ENCODE results near the gene ALDH1L1. TPM values are rescaled to one million over a fixed set of nuclear protein-coding genes. Genes with fewer than 3 reads are reported as not detected.

Gene ALDH1L1
- polyA plus RNA-seq, 3 donors = not detected

DNA sequence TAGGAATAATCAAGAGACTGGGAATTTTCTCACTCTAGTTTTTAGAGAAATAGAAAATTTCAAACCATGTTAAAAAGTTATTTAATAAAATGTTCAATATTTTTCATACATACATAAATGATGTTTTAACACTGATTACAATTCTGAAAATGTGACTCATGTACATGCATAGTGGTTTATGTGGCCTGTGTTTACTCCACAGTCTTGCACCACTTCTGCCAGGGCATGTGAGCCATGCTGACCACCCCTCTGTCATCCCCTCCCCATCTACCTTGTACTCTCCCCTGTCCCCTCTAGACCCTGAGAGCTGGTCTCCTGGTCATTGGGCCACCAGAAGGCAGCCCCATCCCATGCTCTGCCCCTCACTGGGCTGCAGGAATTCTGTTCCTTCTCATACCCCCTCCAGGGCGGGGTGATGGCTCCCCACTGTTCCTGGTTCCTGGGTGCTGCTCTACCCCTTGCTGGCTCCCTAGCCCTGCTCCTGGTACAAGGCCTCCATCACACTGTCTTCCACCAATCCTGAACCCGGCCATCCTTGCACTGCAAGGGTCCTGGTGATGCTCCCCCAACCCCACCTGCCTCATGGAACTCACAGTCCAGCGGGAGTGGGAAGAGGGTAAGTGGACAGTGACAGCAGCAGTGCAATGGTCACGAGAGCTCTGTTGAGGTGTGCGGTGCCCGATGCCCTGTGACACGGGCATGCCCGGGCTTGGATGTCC, 72.3 kb downstream of the ALDH1L1 start:
- no peak overlapping the region for H3K4me2 ChIP-seq (replicated peaks; ENCODE audit: extremely low read depth, low read length, poor library complexity, severe bottlenecking)
- H3K4me3 Mint-ChIP-seq = no peak overlapping the region
- H3K27me3 Mint-ChIP-seq (ENCODE audit: low read depth in 3 of 3) = peaks cover 0 to 9% (median 4%) of the 10 kb centered on the region in 3 donors

DNA sequence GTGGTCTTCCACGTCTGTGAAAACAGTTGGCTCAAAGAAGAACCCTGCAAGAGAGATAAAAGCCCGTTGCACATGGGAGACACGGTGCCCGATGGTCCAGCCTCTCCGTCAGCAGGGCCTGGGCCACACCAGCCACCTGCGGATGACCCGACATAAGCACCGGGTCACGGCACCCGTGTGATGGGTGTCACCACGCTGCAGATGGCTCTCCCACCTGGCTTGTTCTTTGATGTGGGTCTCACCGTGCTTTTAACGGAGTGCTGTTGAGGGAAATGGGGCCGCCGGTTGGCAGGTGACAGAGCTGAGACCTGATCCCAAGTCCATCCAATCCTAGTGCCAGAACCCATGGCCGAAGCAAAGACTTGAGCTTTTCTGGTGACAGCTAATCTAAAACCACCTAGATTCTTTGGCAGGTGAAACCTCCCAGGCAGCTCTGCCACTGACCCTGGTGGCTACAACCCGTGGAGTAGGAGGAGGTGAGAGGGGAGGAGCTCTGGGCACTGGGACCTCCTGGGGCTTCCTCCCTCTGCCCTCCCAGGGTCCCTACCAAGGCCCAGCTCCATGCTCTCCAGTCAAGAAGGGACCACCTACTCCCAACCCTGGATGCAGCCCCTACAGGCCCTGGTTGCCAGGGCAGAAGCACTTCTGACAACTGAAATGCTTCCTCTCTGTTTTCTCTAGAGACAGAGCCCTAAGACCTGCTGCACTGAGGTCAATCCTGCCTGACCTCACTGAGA, 73.0 kb downstream of the ALDH1L1 start:
- no peaks in the 10 kb centered on the region for H3K79me2 ChIP-seq (ENCODE audit: insufficient read depth, low read length)
- H2AFZ ChIP-seq (ENCODE audit: insufficient read depth, low read depth, low read length, poor library complexity, severe bottlenecking) = no peak overlapping the region
- no peaks in the 10 kb centered on the region for H3K36me3 ChIP-seq (replicated peaks in 1 of 2; ENCODE audit: control insufficient read depth in 1 of 2, insufficient read depth in 2 of 2, low read length in 2 of 2)
- DNase-seq = no peak
- H3K27ac Mint-ChIP-seq = no peak overlapping the region
- no peaks in the 10 kb centered on the region for H4K20me1 ChIP-seq (ENCODE audit: insufficient read depth, low read length)
- no peak overlapping the region for H3K4me3 Mint-ChIP-seq
- no peaks in the 10 kb centered on the region for H3K9me3 Mint-ChIP-seq
- H3K4me2 ChIP-seq (replicated peaks; ENCODE audit: extremely low read depth, low read length, poor library complexity, severe bottlenecking) = no peak overlapping the region
- H3K27me3 Mint-ChIP-seq (ENCODE audit: low read depth in 3 of 3) = peaks cover 0 to 8% (median 7%) of the 10 kb centered on the region in 3 donors
- H3K4me1 ChIP-seq (ENCODE audit: control insufficient read depth in 1 of 2, insufficient read depth in 2 of 2, low read length in 2 of 2) = no peaks in the 10 kb centered on the region
- intact Hi-C loops (cut with micrococcal nuclease) = no loop called here
- no peaks in the 10 kb centered on the region for H3K9me3 ChIP-seq (replicated peaks in 1 of 2; ENCODE audit: control insufficient read depth in 1 of 2, insufficient read depth in 1 of 2, low read length in 2 of 2)
- H3K9ac ChIP-seq (ENCODE audit: insufficient read depth, low read length, poor library complexity, severe bottlenecking) = peak overlapping the region; percentile 21
- no peaks in the 10 kb centered on the region for H3K27me3 ChIP-seq (ENCODE audit: control insufficient read depth in 2 of 2, insufficient read depth in 2 of 2, low read length in 2 of 2)
- no peaks in the 10 kb centered on the region for H3K36me3 Mint-ChIP-seq
- no peak overlapping the region for H3K4me3 ChIP-seq (replicated peaks in 1 of 3; ENCODE audit: low read depth in 2 of 3, low read length in 3 of 3)
- TF ChIP-seq, protein P1, sequence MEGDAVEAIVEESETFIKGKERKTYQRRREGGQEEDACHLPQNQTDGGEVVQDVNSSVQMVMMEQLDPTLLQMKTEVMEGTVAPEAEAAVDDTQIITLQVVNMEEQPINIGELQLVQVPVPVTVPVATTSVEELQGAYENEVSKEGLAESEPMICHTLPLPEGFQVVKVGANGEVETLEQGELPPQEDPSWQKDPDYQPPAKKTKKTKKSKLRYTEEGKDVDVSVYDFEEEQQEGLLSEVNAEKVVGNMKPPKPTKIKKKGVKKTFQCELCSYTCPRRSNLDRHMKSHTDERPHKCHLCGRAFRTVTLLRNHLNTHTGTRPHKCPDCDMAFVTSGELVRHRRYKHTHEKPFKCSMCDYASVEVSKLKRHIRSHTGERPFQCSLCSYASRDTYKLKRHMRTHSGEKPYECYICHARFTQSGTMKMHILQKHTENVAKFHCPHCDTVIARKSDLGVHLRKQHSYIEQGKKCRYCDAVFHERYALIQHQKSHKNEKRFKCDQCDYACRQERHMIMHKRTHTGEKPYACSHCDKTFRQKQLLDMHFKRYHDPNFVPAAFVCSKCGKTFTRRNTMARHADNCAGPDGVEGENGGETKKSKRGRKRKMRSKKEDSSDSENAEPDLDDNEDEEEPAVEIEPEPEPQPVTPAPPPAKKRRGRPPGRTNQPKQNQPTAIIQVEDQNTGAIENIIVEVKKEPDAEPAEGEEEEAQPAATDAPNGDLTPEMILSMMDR (IDR thresholded peaks at IDR 0.05) = no peak
- 91% methylated on average over 13 of the region's 17 CpGs for WGBS (ENCODE audit: insufficient coverage)
- H3K4me1 Mint-ChIP-seq = no peaks in the 10 kb centered on the region
- H3K27ac ChIP-seq (ENCODE audit: low read depth in 1 of 2, low read length in 2 of 2) = no peak overlapping the region

More for the DNA sequence above, 72.3 kb downstream of the ALDH1L1 start:
- H3K79me2 ChIP-seq (ENCODE audit: insufficient read depth, low read length) = no peaks in the 10 kb centered on the region
- H3K4me1 Mint-ChIP-seq = no peaks in the 10 kb centered on the region
- no peaks in the 10 kb centered on the region for H3K9me3 Mint-ChIP-seq
- H3K4me3 ChIP-seq (replicated peaks in 1 of 3; ENCODE audit: low read depth in 2 of 3, low read length in 3 of 3) = no peak overlapping the region
- H3K27ac Mint-ChIP-seq = peak overlapping the region in 1 of 7 donors; percentile 58
- H3K36me3 Mint-ChIP-seq = no peaks in the 10 kb centered on the region
- no peak overlapping the region for H3K9ac ChIP-seq (ENCODE audit: insufficient read depth, low read length, poor library complexity, severe bottlenecking)
- no peaks in the 10 kb centered on the region for H3K9me3 ChIP-seq (replicated peaks in 1 of 2; ENCODE audit: control insufficient read depth in 1 of 2, insufficient read depth in 1 of 2, low read length in 2 of 2)
- intact Hi-C loops (cut with micrococcal nuclease) = no loop called here
- TF ChIP-seq, protein P1 (IDR thresholded peaks at IDR 0.05) = no peak
- H4K20me1 ChIP-seq (ENCODE audit: insufficient read depth, low read length) = no peaks in the 10 kb centered on the region
- no peaks in the 10 kb centered on the region for H3K4me1 ChIP-seq (ENCODE audit: control insufficient read depth in 1 of 2, insufficient read depth in 2 of 2, low read length in 2 of 2)
- WGBS (ENCODE audit: insufficient coverage) = 95% methylated on average over 7 of the region's 8 CpGs
- H3K36me3 ChIP-seq (replicated peaks in 1 of 2; ENCODE audit: control insufficient read depth in 1 of 2, insufficient read depth in 2 of 2, low read length in 2 of 2) = no peaks in the 10 kb centered on the region
- no peak overlapping the region for H3K27ac ChIP-seq (ENCODE audit: low read depth in 1 of 2, low read length in 2 of 2)
- no peak overlapping the region for H2AFZ ChIP-seq (ENCODE audit: insufficient read depth, low read depth, low read length, poor library complexity, severe bottlenecking)
- H3K27me3 ChIP-seq (ENCODE audit: control insufficient read depth in 2 of 2, insufficient read depth in 2 of 2, low read length in 2 of 2) = no peaks in the 10 kb centered on the region
- DNase-seq = no peak
